Uterus (tissue), 4 donors: ENCODE measurements around the gene SLC66A1. TPM values are rescaled to one million over a fixed set of nuclear protein-coding genes. Genes with fewer than 3 reads are reported as not detected.

Source experiments
- DNase-seq, 2 donors: peaks; one replicate each; pipeline ENCODE4 v3.0.0-alpha.2; 2019 to 2020
- H3K27ac ChIP-seq, 2 donors: fragments of 200-600 bp; sonication (generic); 1 replicate in 1 of 2; 2 replicates in 1 of 2; pipeline ENCODE4 v1.5.1; 2016 to 2018
- H3K27me3 ChIP-seq, 2 donors: fragments of 200-600 bp; sonication (generic); one replicate each; pipeline ENCODE4 v1.5.1; 2018 to 2019; ENCODE audit warnings: control low read depth in 1 of 2
- H3K36me3 ChIP-seq, 2 donors: fragments of 200-600 bp; sonication (generic); one replicate each; pipeline ENCODE4 v1.5.1; 2019; ENCODE audit warnings: control low read depth in 1 of 2
- H3K4me1 ChIP-seq, 2 donors: fragments of 200-600 bp; sonication (generic); one replicate each; pipeline ENCODE4 v1.5.1; 2018 to 2019; ENCODE audit warnings: control low read depth in 1 of 2
- H3K4me3 ChIP-seq, 2 donors: fragments of 200-600 bp; sonication (generic); 1 replicate in 1 of 2; 2 replicates in 1 of 2; pipeline ENCODE4 v1.5.1; 2018 to 2019; ENCODE audit warnings: mild to moderate bottlenecking in 1 of 2
- H3K9me3 ChIP-seq, 2 donors: fragments of 200-600 bp; sonication (generic); one replicate each; pipeline ENCODE4 v1.5.1; 2019; ENCODE audit warnings: control low read depth in 1 of 2
- POLR2A ChIP-seq, 2 donors: fragments of 450-650 bp; IDR thresholded peaks; one replicate each; pipeline ENCODE4 v1.6.1; 2016; ENCODE audit warnings: antibody characterized with exemption in 2 of 2, mild to moderate bottlenecking in 1 of 2, moderate library complexity in 1 of 2
- intact Hi-C: fragments of 100-400 bp; cut with DNase I; formaldehyde crosslinking; loops from one replicate; pipeline ENCODE4 v1.15.1; 2023; ENCODE audit warnings: low total_unique reads
- total RNA-seq, 4 donors: library from RNA; depleted of rRNA in 3 of 4; stranded (reverse); fragments of >200 nt in 3 of 4; gene quantifications; one replicate each; pipeline versions ENCODE4 v1.1.0 to v1.2.4, GENCODE V29; 2014 to 2023
- TF ChIP-seq, protein P1 (sequence below), 4 experiments: fragments of 200-600 bp in 2 of 4; fragments of 450-650 bp in 2 of 4; sonication (generic) in 2 of 4; IDR thresholded peaks; one replicate each; pipeline ENCODE4 v1.5.1; 2016 to 2019; ENCODE audit warnings: antibody characterized with exemption in 4 of 4, mild to moderate bottlenecking in 2 of 4, moderate library complexity in 1 of 4
- donor health status: DM: yes; HTN: yes; CAD: no.

The SLC66A1 gene
- total RNA-seq, 4 donors from 2014 or later = 0.88 to 18.1 (median 8.2) TPM

- Histone ChIP-seq H3K4me3 (no peak overlapping the region), H3K36me3 (no peaks in the 10 kb centered on the region), H3K9me3 (no peaks in the 10 kb centered on the region), H3K27me3 (no peaks in the 10 kb centered on the region), H3K27ac (no peak overlapping the region), H3K4me1 (peaks cover 5 to 18% of the 10 kb centered on the region in 2 donors)
- no peak for TF ChIP-seq POLR2A (IDR thresholded peaks at IDR 0.05)
- TF ChIP-seq, protein P1, sequence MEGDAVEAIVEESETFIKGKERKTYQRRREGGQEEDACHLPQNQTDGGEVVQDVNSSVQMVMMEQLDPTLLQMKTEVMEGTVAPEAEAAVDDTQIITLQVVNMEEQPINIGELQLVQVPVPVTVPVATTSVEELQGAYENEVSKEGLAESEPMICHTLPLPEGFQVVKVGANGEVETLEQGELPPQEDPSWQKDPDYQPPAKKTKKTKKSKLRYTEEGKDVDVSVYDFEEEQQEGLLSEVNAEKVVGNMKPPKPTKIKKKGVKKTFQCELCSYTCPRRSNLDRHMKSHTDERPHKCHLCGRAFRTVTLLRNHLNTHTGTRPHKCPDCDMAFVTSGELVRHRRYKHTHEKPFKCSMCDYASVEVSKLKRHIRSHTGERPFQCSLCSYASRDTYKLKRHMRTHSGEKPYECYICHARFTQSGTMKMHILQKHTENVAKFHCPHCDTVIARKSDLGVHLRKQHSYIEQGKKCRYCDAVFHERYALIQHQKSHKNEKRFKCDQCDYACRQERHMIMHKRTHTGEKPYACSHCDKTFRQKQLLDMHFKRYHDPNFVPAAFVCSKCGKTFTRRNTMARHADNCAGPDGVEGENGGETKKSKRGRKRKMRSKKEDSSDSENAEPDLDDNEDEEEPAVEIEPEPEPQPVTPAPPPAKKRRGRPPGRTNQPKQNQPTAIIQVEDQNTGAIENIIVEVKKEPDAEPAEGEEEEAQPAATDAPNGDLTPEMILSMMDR (IDR thresholded peaks at IDR 0.05) = no peak
- intact Hi-C loops = no loop called here
- no peak for DNase-seq
Measured at GRCh38 chr1:19313961-19314882, 2.1 kb downstream of the SLC66A1 start.

GRCh38 chr1:19315378-19316198 is 3.5 kb downstream of the SLC66A1 start:
- intact Hi-C loops = no loop called here
- no peak overlapping the region for H3K4me3 ChIP-seq
- H3K27ac ChIP-seq = no peak overlapping the region
- no peaks in the 10 kb centered on the region for H3K9me3 ChIP-seq
- TF ChIP-seq POLR2A (IDR thresholded peaks at IDR 0.05) = no peak
- TF ChIP-seq, protein P1 (IDR thresholded peaks at IDR 0.05) = no peak
- no peaks in the 10 kb centered on the region for H3K27me3 ChIP-seq
- peaks cover 5 to 17% of the 10 kb centered on the region in 2 donors for H3K4me1 ChIP-seq
- no peaks in the 10 kb centered on the region for H3K36me3 ChIP-seq
- DNase-seq = no peak

- H3K27ac ChIP-seq = no peak overlapping the region
- DNase-seq = no peak
- H3K4me1 ChIP-seq = peaks cover 5 to 12% of the 10 kb centered on the region in 2 donors
- H3K36me3 ChIP-seq = no peaks in the 10 kb centered on the region
- H3K4me3 ChIP-seq = no peak overlapping the region
- intact Hi-C loops = no loop called here
- TF ChIP-seq, protein P1 (IDR thresholded peaks at IDR 0.05) = no peak
- no peak for TF ChIP-seq POLR2A (IDR thresholded peaks at IDR 0.05)
- H3K27me3 ChIP-seq = no peaks in the 10 kb centered on the region
- H3K9me3 ChIP-seq = no peaks in the 10 kb centered on the region
Measured at GRCh38 chr1:19317126-19317910, 5.2 kb downstream of the SLC66A1 start.

DNA sequence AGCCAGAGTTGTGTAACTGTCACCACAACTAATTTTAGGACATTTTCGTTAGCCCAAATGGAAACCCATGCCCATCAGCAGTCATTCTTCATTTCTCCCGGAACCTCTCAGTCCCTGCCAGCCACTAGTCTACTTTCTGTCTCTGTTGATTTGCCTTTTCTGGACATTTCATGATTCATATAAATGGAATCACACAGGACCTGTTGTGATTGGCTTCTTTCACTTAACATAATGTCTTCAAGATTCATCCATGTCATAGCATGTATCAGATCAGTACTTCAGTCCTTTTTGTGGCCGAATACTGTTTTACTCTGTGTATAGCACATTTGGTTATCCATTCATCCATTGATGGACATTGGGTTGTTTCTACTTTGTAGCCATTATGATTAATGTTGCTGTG is 7.1 kb downstream of the SLC66A1 start:
- no peak overlapping the region for H3K4me3 ChIP-seq
- no peaks in the 10 kb centered on the region for H3K9me3 ChIP-seq
- DNase-seq = no peak
- intact Hi-C loops = no loop called here
- no peaks in the 10 kb centered on the region for H3K36me3 ChIP-seq
- H3K27ac ChIP-seq = no peak overlapping the region
- H3K27me3 ChIP-seq = no peaks in the 10 kb centered on the region
- TF ChIP-seq, protein P1 (IDR thresholded peaks at IDR 0.05) = no peak
- TF ChIP-seq POLR2A (IDR thresholded peaks at IDR 0.05) = no peak
- peaks cover 0 to 5% of the 10 kb centered on the region in 2 donors for H3K4me1 ChIP-seq
